HG02840 (cell line): ENCODE results near the gene PDE2A.

ENCODE experiments used
- ATAC-seq: cut with Tn5 transposase; IDR thresholded peaks from one replicate; pipeline ENCODE4 v1.9.1; 2021; ENCODE audit warnings: mild to moderate bottlenecking, moderate library complexity, moderate number of reproducible peaks; ENCODE audit not compliant: unreplicated experiment, low FRiP score

Gene PDE2A

DNA sequence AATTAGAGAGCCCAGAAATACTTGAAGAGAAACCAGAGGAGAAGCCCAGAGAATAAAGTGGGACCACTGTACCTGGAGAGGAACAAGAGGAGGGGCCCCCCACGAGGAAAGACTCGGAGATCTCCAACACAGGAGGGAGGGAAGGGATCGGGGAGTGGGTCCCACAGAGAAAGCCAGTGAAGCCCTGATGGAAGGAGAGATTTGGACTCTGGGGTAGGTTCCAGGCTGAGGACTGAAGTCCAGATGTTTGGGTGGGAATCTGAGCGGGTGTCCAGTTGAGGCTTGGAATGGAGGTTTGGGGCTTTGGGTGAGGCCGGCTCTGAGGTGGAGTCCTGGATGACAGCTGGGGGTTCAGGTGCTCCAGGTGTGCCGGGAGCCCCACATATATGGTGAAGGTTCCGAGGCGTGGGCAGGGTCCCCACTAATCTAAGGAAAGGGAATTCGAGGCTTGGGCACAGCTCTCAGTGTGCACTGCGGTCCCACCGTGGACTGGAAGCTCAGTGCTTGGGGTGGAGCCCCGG is 32.6 kb downstream of the PDE2A start:
- no peak for ATAC-seq

DNA sequence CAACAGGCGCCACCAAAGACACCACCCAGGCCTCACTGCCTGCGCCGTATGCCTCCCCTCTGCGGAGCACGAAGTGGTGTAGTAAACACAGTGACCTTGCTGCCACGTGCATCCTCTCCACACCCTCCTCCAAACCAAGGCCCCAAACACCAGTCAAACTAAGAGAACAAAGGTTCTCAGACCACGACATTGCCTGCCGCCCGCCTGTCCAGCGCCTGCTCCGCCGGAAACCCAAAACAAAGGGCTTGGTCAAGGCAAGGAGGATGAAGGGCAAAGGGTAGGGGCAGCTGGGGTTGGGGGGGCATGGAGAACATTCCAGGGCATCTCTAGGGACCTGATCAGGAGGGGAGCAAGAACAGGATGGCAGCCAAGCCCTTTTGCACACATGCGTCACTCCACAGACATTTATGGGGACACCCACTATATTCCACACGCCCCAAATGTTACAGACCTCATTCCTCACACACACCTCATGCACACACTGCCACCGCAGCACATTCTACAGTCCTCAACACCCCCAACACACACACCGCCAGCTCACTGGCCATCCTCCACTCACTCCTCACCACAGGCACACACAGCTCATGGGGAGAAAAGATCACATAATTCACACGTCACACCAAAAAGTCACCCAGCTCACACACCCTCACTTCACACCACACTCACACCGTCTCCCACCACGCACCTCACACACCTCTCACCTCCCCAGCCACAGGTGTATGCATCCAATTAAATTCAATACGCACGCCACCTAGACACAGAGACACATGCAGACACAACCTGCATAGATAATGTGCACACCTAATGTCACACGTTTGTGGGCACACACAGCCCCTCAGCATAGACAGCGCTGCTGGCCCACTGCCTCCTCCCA is 34.5 kb downstream of the PDE2A start:
- no peak for ATAC-seq

DNA sequence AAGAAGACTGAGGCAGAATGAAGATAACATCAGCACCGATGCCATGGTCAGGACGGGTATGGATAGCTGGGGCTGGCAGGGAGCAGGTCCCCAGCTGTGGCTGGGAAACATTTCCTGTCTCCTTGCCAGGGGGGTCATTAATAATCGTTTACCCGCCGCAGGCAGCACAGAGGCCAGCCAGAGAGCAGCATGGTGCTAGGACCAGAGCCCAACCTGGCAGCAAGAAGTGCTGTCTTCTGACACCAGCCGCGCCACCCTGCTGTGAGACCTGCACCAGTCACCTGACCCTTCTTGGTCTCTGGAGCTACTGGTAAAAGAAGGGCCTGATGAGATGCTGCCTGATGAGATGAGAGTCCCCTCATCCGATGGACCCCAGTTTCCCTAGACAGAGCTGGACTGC is 36.3 kb downstream of the PDE2A start:
- ATAC-seq = no peak

DNA sequence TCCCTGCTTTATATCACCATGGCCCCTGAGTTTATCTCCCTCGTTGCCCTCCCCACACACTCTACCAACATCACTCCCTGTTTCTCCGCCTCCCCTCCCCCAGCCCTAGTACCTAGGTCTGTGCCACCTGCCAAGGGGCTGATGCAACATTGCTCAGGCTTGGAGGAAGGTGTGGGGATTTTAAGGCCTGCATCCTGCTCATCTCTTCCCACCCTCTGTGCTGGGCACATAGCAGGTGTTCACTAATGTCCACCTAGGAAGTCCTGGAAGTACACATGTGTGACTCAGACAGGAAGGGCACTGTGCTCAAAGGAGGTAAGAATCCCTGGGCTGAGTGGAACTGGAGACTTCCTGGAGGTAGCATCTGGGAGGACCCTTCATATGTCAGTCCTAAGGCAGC is 37.0 kb downstream of the PDE2A start:
- ATAC-seq = no peak

DNA sequence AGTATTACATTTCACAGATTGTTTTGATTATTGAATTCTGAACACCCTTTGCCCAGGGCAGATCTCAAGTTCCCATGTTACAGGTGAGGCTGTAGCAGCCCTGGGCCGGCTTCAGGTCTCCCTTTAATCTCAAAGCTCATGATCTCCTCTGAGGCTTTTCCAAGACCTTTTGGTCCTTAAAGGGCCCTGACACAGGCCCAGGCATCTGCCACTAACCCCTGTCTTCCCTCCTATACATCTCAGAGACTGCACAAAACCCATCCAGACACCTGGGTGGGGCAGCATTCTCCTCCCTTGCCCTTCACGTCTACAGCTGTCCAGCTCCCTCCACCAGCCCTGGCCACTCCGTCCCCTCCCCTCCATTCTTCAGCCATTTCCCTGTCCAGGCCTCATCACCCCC is 37.8 kb downstream of the PDE2A start:
- no peak for ATAC-seq

DNA sequence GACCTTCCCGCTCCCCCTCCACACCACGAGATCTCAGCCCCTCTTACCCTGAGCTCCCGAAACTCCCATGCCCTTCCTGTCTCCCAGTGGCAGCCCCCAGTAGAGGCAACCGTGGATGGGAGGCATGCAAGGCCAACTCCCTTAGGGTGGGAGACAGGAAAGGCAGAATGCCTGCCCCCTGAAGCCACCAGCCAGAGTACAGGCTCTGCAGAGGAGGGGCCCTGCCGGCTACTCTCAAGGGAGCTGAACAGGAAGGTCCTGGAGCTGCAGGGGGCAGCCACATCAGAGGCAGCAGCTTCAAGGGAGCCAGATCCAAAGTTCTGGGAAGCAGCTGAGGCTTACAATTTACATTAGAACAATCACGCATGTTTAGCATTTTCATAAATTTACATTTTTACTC is 38.3 kb downstream of the PDE2A start:
- no peak for ATAC-seq

DNA sequence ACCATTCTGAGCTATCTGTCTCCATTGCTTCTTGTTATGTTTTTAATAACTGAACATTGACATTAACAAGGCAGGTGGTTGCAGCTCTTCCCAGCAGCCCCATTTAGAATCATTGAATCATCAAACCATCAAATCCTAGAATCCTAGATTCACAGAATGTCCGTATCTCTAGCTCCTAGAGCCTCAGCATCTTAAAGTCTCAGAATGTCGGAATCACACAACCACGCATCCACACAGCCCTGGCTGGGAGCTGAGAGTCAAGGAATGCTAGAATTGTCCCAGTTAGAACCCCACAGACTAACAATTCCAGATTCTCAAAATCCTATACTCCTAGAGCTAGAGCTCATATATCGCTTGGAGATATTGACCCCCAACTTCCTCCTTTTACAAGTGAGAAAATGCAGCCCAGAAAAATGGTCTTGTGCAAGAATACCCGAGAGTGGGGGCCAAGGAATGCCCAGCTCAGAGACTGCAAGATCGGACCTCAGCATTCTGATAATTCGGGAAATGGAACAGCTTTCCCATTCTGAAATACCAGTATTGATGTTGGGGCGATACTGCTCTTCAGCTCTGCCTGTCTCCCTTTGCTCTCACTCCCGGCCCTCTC is 38.8 kb downstream of the PDE2A start:
- no peak for ATAC-seq

DNA sequence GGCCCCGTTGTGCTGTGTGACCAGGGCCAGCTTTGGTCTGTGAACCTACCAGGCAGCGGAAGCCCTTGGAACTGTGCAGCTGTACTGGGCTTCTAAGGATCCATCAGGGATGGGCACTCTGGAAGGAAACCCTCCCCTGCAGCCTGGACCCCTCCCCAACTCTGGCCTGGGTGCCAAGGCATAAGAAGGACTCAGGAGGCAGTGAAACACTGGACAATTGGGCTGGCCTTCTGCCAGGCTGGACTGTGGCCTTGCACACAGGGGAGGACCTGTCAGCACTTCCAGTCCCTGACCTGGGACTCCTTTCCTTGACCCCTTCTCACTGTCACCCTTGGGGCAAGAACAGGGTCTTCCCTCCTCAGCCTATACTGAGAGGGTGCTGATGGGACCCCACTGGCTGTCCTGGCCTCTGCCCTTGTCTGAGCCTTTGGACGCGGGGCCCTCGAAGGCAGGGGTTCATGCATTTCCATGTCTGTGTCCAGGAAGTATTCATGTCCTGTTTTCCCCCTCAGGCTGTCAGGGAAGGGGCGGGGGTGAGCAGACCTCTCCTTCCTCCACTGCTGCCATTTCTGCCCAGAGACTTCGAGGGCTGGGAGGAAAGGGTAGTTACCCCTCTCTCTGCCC is 39.6 kb downstream of the PDE2A start:
- ATAC-seq = no peak

DNA sequence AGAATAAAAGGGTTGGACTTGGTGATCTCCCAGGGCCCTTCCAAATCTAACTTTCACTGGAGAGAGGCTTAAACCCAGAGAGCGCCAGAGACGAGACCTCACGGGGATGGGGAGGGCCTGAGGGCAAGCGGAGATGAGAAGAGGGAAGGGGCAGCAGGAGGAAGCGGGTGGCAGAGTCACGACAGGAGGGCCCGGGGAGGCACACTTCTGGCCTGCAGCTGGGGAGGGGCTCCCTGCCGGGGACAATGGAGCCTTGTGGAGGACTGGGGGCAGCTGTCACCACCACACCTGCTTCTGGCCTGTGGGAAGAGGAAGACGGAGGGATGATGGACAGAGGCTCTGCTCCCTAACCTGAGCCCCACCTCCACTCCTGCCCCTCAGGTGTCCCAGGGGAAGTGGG is 40.2 kb downstream of the PDE2A start:
- ATAC-seq = no peak

DNA sequence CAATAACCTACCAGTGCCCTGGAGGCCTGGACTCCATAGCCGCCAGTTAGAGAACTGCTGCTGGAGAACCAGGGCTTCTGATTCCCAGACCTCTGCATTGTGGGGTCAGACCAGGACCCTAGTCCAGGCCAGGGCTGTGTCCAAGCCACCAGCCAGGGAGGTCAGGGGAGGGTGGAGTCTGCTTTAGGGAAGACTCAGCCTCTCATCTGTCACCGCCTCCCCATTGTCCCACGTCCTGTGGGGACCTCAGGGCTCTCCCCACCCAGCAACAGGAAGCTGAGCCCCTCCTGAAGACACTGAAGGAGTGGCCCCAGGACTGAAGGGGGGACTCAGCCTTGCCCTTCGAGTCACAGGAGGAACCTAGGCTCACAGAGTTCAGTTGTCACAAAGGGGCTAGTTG is 41.2 kb downstream of the PDE2A start:
- ATAC-seq = no peak

DNA sequence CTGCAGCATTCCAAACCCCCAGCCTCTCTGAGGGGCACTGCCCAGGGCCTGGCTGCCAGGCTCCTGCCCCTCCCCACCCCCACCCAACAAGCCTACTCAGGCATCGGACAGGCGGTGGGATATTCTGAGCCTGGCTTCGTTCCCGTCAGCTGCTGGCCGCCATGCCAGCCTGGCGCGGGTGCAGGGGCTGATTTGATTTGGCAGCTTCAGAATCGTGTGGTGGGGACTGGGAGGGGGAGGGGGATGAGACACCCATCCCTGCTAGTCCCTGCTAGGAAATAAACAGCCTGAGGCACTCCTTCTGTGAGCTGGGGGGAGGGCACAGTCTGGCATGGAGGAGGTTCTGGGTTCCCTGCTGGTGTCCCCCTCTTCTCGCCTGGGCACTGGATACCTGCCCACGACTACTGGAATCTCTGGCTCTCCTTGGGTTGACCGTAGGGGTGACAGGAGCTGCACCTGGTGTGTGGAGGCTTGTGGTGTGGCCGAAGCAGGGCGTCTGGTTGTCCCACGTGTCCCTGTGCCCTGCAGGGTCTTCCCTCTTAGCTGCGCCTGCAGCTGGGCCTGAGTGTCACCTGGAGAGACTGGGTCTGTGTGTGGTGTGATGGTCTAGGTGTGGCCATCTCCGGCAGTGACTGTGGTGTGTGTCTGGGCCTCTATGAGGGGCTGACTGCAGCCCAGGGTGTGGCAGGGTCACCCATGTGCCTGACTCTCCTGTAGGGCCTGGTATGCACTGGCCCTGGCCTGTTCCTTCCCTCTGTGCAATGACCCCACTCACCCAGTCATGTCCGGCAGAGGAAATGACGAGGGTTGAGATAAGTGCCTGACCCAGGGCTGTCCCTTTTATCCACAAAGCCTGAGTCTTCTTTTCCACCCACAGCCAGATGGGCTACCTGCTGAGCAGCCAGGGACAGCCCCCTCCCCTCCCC is 42.2 kb downstream of the PDE2A start:
- ATAC-seq = no peak

DNA sequence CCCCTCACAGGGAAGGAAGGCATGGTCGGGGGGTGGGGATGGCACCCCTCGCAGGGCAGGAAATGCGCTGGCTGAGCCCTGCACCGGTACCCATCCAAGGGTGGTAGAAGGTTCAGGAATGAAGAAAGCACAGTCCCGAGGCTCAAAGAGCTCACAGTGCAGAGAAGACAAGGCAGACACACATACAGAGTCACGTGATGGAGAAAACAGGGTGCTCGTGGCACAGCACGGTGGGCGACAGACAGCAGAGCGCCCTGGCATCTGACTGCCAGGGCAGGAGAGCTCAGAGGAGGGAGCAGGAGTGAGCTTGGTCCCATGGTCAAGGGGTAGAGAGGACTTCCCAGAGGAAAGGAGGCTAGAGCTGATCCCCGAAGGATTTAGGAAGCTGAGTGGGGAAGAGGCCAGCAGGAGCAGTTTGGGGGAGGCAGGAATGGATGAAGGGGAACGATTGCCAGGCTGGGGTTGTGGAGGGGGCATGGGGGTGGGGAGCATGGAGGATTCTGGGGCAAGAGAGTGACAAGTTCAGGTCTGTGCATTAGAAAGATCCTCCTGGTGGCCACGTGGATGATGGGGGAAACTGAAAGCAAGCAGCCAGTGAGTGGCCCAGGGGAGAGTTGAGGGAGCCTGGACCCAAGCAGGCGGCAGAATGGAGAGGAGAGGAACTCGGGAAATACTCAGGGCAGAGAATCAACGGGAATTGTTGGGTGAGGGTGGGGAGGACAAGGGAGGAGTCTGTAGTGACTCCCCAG is 43.9 kb downstream of the PDE2A start:
- ATAC-seq = no peak

DNA sequence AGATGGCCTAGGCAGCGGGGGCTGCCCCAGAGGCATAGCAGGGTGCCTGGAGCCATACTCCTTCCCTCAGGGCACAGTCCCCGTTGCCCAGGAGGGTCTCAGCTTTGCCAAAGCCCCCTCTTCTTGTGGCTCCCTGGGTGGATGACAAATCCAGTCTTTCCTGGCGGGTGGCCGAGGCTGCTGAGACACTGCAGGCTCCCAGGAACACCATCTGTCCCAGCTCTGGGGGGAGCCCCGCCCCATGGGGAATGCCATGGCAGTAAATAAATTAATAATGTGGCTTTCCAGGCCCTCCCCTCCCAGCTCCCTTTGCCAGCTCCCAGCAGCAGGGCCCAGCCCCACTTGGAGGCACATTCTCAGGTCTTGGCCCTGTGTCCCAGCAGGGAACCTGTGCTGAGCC is 45.0 kb downstream of the PDE2A start:
- ATAC-seq = no peak

DNA sequence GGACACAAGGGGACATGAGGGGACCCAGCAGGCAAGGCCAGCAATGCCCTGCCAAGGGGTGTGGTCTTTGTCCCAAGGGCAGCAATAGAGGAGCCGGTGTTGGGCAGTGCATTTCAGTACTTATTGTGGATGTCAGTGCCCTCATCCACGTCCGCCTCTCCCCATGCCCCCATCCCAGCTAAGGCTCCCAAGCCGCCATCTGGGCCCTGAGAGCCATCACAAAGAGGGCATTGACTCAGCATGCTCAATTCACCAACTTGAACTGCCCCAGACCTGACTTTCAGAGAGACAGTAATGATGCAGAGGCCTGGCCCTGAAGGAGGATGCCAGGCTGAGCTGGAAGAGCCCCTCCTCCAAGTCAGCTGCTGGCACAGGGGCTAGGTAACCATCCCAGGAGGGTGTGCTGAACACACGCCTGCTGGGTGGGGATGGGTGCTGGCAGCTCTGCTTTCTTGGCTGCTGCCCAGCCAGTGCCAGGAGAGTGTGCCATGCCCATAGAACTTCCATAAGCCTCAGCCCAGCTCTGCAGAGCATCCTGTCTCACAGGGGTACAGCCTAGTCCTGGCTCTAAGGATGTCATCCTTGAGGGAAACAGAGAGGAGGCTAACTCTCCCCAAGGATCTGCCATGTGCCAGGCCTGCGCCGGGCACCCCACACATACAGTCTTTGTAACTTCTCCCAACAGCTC is 46.5 kb downstream of the PDE2A start:
- no peak for ATAC-seq

DNA sequence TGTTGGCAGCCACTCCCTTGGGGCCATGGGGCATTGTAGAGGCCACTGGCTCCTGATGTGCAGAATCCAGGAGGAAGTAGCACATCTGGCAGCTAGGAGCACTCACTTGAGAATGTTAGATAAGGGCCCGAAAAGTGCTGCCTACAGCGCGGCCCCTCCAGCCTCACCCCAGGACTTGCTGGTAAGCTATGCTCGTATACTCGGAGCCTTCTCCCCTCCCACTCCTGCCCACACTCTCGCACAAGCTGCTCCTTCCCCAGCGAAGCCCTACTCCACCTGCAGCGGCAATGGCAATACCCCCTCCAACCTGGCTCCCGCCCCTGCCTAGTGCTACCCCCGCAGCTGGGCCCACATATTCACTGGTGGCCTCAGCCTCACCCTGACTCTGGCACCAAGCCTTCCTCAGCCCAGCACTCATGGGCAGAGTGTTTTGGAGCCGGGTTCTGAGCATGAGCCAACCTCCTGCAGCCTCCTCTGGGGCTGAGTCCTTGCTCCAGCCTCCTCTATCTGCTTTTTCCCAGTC is 47.7 kb downstream of the PDE2A start:
- no peak for ATAC-seq

DNA sequence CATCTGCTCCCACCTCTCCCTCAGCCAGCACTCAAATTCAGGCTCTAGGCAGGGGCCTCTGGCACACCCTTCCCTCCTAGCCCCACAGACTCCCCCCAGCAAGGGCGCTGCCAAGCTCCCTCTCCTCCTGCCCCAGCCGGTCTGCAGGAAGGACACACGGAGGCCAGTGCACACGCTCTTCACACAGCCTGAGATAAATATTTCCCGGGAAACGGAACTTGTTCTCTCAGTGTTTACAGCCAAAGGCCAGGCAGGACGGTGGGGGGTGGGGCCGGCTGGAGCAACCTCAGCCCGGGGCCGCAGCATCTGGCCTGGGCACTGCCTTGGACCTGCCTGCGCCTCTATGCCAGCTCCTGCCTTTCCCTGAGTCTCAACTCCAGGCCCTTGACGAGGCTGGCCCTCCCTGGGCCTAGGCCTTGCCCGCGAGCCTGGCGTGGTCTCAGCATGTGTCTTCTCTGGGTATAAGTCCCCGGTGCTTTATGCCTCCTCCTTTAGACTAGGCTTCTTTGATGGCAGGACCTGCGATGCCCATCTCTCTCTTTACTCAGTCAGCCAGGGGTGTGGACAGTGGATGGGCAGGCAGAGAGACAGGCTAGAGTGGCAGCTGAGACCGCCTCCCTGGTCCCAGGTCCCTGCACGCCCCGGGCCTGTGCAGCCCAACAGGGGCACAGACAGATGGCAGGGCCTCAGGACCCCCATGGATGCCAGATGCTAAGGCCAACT is 48.4 kb downstream of the PDE2A start:
- no peak for ATAC-seq

DNA sequence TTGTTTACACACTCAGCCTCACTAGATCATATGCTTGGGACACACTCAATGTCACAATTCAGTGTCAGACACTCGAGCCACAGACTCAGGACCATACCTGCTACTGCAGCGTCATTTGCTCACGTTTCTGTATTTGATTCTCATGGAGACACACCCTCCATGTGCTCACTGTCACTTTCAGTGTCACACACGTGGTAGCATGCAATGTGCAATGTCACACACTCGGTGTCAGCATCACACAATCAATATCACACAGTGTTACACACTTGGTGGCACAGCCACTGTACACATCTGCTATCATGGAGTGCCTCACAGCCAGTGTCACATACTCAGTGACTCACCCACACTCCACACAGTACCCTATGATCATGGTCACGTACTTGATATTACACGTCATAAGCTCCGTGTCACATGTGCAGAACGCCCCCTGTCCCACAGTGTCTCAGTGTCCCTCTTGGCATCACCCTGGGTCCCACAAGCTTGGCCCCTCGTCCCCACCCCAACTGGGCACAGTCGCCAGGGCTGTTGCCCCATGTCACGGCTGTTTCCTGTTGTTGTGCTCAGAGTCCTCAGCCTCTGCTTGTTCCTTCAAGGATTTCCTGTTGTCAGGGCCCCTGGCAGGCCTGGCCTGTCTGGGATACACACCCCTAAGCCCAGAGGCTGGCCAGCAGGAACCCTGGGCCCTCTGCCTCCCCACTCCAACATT is 49.6 kb downstream of the PDE2A start:
- no peak for ATAC-seq

DNA sequence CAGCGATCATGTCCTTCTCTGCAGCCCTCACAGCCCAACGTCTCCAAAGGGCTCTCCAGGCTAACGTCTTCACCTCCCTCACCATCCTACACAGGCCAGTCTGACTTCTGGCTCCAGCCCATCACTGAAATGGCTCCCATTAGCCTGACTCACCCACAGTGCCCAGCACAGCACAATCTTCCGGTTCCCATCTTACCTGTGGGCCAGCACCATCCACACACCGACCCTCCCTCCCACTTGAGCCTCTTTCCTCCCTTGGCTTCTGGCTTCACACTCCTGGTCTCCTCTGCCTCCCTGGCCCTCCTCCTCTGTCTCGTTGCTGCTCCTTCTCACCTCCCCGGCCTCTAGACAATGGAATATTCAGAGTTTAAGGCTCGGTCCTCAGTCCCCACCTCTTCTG is 51.2 kb downstream of the PDE2A start:
- no peak for ATAC-seq
